DOHH2 (cell line): ENCODE results near the gene ZNF319.

Source experiments
- H3F3A ChIP-seq: fragments of 200-600 bp; sonication (generic), shearing (Covaris generic); 2 replicates; pipeline ENCODE4 v1.6.0; 2016; ENCODE audit warnings: antibody characterized with exemption, mild to moderate bottlenecking; ENCODE audit not compliant: control insufficient read depth, insufficient read depth
- H3K27ac ChIP-seq: fragments of 200-600 bp; sonication (generic); 2 replicates; pipeline ENCODE4 v1.5.1; 2014; ENCODE audit warnings: low read depth, mild to moderate bottlenecking, low read length, moderate library complexity
- H3K27me3 ChIP-seq: fragments of 200-600 bp; sonication (generic); 2 replicates; pipeline ENCODE4 v1.6.1; 2014; ENCODE audit warnings: mild to moderate bottlenecking, low read length, mixed read lengths; ENCODE audit not compliant: control insufficient read depth
- H3K36me3 ChIP-seq: fragments of 200-600 bp; sonication (generic); 2 replicates; pipeline ENCODE4 v1.6.1; 2014; ENCODE audit warnings: mild to moderate bottlenecking, low read length, moderate library complexity, mixed read lengths; ENCODE audit not compliant: control insufficient read depth
- H3K4me1 ChIP-seq: fragments of 200-600 bp; sonication (generic); 2 replicates; pipeline ENCODE4 v1.6.1; 2014; ENCODE audit warnings: mild to moderate bottlenecking, low read length, mixed read lengths; ENCODE audit not compliant: control insufficient read depth
- H3K4me2 ChIP-seq: fragments of 200-600 bp; sonication (generic); 2 replicates; pipeline ENCODE4 v1.6.0; 2014; ENCODE audit warnings: mild to moderate bottlenecking, low read length, moderate library complexity
- H3K4me3 ChIP-seq: fragments of 200-600 bp; sonication (generic); 2 replicates; pipeline ENCODE4 v1.5.1; 2014; ENCODE audit warnings: mild to moderate bottlenecking, low read length, mixed read lengths
- H3K79me2 ChIP-seq: fragments of 200-600 bp; sonication (generic); 2 replicates; pipeline ENCODE4 v1.6.1; 2014; ENCODE audit warnings: mild to moderate bottlenecking, low read length, mixed read lengths; ENCODE audit not compliant: control insufficient read depth
- H3K9me2 ChIP-seq: fragments of 200-600 bp; sonication (generic); replicated peaks from 2 replicates; pipeline ENCODE4 v1.6.1; 2014; ENCODE audit warnings: mild to moderate bottlenecking, low read length, mixed read lengths; ENCODE audit not compliant: control insufficient read depth
- H3K9me3 ChIP-seq: fragments of 200-600 bp; sonication (generic); 2 replicates; pipeline ENCODE4 v1.6.1; 2014; ENCODE audit warnings: antibody characterized with exemption, low read length, mixed read lengths; ENCODE audit not compliant: control insufficient read depth, insufficient read depth
- H4K20me1 ChIP-seq: fragments of 200-600 bp; sonication (generic); 2 replicates; pipeline ENCODE4 v1.6.0; 2014; ENCODE audit warnings: low read depth, mild to moderate bottlenecking, antibody characterized with exemption, low read length, moderate library complexity; ENCODE audit not compliant: control insufficient read depth, insufficient read depth
- EZH2phosphoT487 ChIP-seq: fragments of 200-600 bp; sonication (generic); IDR thresholded peaks from 2 replicates; pipeline ENCODE4 v1.6.1; 2017; ENCODE audit warnings: borderline replicate concordance, mild to moderate bottlenecking, antibody characterized with exemption, low read length, moderate library complexity, mixed read lengths
- TF ChIP-seq, protein P1 (sequence below): fragments of 200-600 bp; sonication (generic); IDR thresholded peaks from one replicate; pipeline ENCODE4 v1.5.1; 2014; ENCODE audit warnings: antibody characterized with exemption, mild to moderate bottlenecking, low read depth, low read length; ENCODE audit not compliant: poor library complexity, severe bottlenecking

ZNF319 gene

GRCh38 chr16:58045096-58045495 lies 44.6 kb upstream of the ZNF319 start:
- H3K4me2 ChIP-seq: no peak overlapping the region
- no peaks in the 10 kb centered on the region for H3K36me3 ChIP-seq
- H3F3A ChIP-seq: no peaks in the 10 kb centered on the region
- H3K4me1 ChIP-seq: no peaks in the 10 kb centered on the region
- H3K9me2 ChIP-seq: no peaks in the 10 kb centered on the region
- H3K79me2 ChIP-seq: no peaks in the 10 kb centered on the region
- no peaks in the 10 kb centered on the region for H4K20me1 ChIP-seq
- no peaks in the 10 kb centered on the region for H3K9me3 ChIP-seq
- no peak overlapping the region for H3K4me3 ChIP-seq
- H3K27ac ChIP-seq: no peak overlapping the region
- TF ChIP-seq EZH2phosphoT487: no peak
- TF ChIP-seq, protein P1, sequence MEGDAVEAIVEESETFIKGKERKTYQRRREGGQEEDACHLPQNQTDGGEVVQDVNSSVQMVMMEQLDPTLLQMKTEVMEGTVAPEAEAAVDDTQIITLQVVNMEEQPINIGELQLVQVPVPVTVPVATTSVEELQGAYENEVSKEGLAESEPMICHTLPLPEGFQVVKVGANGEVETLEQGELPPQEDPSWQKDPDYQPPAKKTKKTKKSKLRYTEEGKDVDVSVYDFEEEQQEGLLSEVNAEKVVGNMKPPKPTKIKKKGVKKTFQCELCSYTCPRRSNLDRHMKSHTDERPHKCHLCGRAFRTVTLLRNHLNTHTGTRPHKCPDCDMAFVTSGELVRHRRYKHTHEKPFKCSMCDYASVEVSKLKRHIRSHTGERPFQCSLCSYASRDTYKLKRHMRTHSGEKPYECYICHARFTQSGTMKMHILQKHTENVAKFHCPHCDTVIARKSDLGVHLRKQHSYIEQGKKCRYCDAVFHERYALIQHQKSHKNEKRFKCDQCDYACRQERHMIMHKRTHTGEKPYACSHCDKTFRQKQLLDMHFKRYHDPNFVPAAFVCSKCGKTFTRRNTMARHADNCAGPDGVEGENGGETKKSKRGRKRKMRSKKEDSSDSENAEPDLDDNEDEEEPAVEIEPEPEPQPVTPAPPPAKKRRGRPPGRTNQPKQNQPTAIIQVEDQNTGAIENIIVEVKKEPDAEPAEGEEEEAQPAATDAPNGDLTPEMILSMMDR: no peak
- no peaks in the 10 kb centered on the region for H3K27me3 ChIP-seq

- no peak overlapping the region for H3K4me3 ChIP-seq
- no peaks in the 10 kb centered on the region for H3K27me3 ChIP-seq
- TF ChIP-seq, protein P1: no peak
- TF ChIP-seq EZH2phosphoT487: no peak
- H3F3A ChIP-seq: no peaks in the 10 kb centered on the region
- H3K27ac ChIP-seq: no peak overlapping the region
- no peaks in the 10 kb centered on the region for H3K9me2 ChIP-seq
- no peaks in the 10 kb centered on the region for H3K9me3 ChIP-seq
- no peaks in the 10 kb centered on the region for H3K36me3 ChIP-seq
- H3K79me2 ChIP-seq: no peaks in the 10 kb centered on the region
- H3K4me2 ChIP-seq: no peak overlapping the region
- peaks cover 3% of the 10 kb centered on the region; the same call in 1 of the 2 replicates for H3K4me1 ChIP-seq
- no peaks in the 10 kb centered on the region for H4K20me1 ChIP-seq
These were observed 44.0 kb upstream of the ZNF319 start for GRCh38 chr16:58044266-58045019.

- Histone ChIP-seq H3K4me2 (no peak overlapping the region), H3K27ac (no peak overlapping the region), H4K20me1 (no peaks in the 10 kb centered on the region), H3K4me3 (no peak overlapping the region), H3K9me3 (no peaks in the 10 kb centered on the region), H3K4me1 (peaks cover 9% of the 10 kb centered on the region), H3K36me3 (no peaks in the 10 kb centered on the region), H3K27me3 (no peaks in the 10 kb centered on the region), H3K79me2 (no peaks in the 10 kb centered on the region), H3K9me2 (no peaks in the 10 kb centered on the region), H3F3A (no peaks in the 10 kb centered on the region)
- TF ChIP-seq EZH2phosphoT487: no peak
- TF ChIP-seq, protein P1: no peak
These were observed 43.2 kb upstream of the ZNF319 start for GRCh38 chr16:58043571-58044155.
